Stimulated activated naive CD8-positive, alpha-beta T cell treated with anti-CD3 and anti-CD28 coated beads, Interleukin-15, amount 100 ng/mL, for 72 hours (primary cell): ENCODE data around the gene ZNF429.

ENCODE experiments used
- ATAC-seq: fragments of 150-1000 bp; cut with Tn5 transposase; 2 replicates; pipeline ENCODE4 v1.10.0; 2021; ENCODE audit warnings: mild to moderate bottlenecking, moderate library complexity
- DNase-seq, 2 donors: peaks; one replicate each; pipeline ENCODE4 v3.0.0; 2021 to 2022
- H3K27ac Mint-ChIP-seq, 2 donors: one replicate each; pipeline ENCODE4 v1.8.0; 2022; ENCODE audit warnings: mild to moderate bottlenecking in 2 of 2, mixed read lengths in 2 of 2, moderate library complexity in 2 of 2
- H3K27me3 Mint-ChIP-seq: one replicate; pipeline ENCODE4 v1.8.0; 2022; ENCODE audit warnings: mixed read lengths
- H3K4me1 Mint-ChIP-seq: one replicate; pipeline ENCODE4 v1.8.0; 2022; ENCODE audit warnings: mild to moderate bottlenecking, mixed read lengths
- H3K4me3 Mint-ChIP-seq, 2 donors: one replicate each; pipeline ENCODE4 v1.8.0; 2022; ENCODE audit warnings: mild to moderate bottlenecking in 2 of 2, mixed read lengths in 2 of 2, moderate library complexity in 1 of 2
- H3K9me3 Mint-ChIP-seq, 2 donors: one replicate each; pipeline ENCODE4 v1.8.0; 2022; ENCODE audit warnings: mixed read lengths in 2 of 2

Gene ZNF429

GRCh38 chr19:21571316-21571715 is 65.9 kb downstream of the ZNF429 start:
- no peak overlapping the region for H3K4me3 Mint-ChIP-seq
- no peak for DNase-seq
- peaks cover 14 to 20% of the 10 kb centered on the region in 2 donors for H3K9me3 Mint-ChIP-seq
- ATAC-seq: no peak
- H3K27ac Mint-ChIP-seq: no peak overlapping the region
- H3K4me1 Mint-ChIP-seq: peaks cover 29% of the 10 kb centered on the region
- H3K27me3 Mint-ChIP-seq: no peaks in the 10 kb centered on the region

- no peak overlapping the region for H3K27ac Mint-ChIP-seq
- H3K27me3 Mint-ChIP-seq: no peaks in the 10 kb centered on the region
- H3K4me3 Mint-ChIP-seq: no peak overlapping the region
- ATAC-seq (no peak), DNase-seq (no peak)
- peaks cover 14 to 22% of the 10 kb centered on the region in 2 donors for H3K9me3 Mint-ChIP-seq
- peaks cover 19% of the 10 kb centered on the region for H3K4me1 Mint-ChIP-seq
Observed at GRCh38 chr19:21574607-21575006, 69.2 kb downstream of the ZNF429 start.

DNA sequence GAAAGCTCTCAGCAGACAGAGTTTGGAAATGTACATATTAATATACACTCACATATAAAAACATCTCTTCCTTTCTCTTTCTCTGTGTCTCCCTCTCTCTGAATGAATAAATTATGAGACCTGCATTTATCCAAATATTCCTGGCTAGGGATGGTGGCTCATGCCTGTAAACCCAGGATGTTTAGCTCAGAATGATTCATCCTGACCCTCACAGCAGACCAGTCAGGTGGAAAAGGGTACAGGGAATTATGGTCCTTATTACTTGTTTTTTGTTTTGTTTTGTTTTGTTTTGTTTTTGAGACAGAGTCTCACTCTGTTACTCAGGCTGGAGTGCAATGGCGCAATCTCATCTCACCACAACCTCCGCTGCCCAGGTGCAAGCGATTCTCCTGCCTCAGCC is 71.1 kb downstream of the ZNF429 start:
- Mint-ChIP-seq H3K27me3 (no peaks in the 10 kb centered on the region), H3K9me3 (peaks cover 10 to 18% of the 10 kb centered on the region in 2 donors), H3K27ac (no peak overlapping the region), H3K4me3 (no peak overlapping the region), H3K4me1 (peaks cover 20% of the 10 kb centered on the region)
- DNase-seq (no peak), ATAC-seq (no peak)

- no peak for DNase-seq
- peaks cover 25% of the 10 kb centered on the region for H3K4me1 Mint-ChIP-seq
- ATAC-seq: no peak
- H3K4me3 Mint-ChIP-seq: peak overlapping the region in 1 of 2 donors; percentile 41
- H3K9me3 Mint-ChIP-seq: peaks cover 5 to 16% of the 10 kb centered on the region in 2 donors
- H3K27ac Mint-ChIP-seq: no peak overlapping the region
- no peaks in the 10 kb centered on the region for H3K27me3 Mint-ChIP-seq
Observed at GRCh38 chr19:21580101-21580500, 74.7 kb downstream of the ZNF429 start.

DNA sequence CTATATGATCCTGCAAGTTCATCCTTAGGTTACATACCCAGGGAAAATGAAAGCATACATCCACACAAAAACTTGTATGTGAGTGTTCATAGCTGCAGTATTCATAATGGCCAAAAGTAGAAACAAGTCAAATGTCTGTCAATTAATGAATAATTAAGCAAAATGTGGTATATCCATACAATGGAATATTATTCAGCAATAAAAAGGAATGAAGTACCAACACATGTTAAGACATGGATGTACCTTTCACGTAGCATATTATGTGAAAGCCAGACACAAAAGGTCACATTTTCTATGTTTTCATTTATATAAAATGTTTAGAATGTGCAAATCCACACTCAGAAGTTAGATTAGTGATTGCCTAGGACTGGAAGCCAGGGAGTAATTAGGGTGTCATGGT is 75.4 kb downstream of the ZNF429 start:
- H3K9me3 Mint-ChIP-seq: peaks cover 5 to 15% of the 10 kb centered on the region in 2 donors

GRCh38 chr19:21581646-21582240 is 76.3 kb downstream of the ZNF429 start:
- DNase-seq (no peak), ATAC-seq (no peak)
- H3K4me3 Mint-ChIP-seq: no peak overlapping the region
- peak overlapping the region in 1 of 2 donors; percentile 41 for H3K27ac Mint-ChIP-seq
- peaks cover 26% of the 10 kb centered on the region for H3K4me1 Mint-ChIP-seq
- H3K9me3 Mint-ChIP-seq: peaks cover 5 to 8% of the 10 kb centered on the region in 2 donors
- H3K27me3 Mint-ChIP-seq: no peaks in the 10 kb centered on the region

More for the DNA sequence above, 75.4 kb downstream of the ZNF429 start:
- no peak for DNase-seq
- Mint-ChIP-seq H3K4me3 (peak overlapping the region in 1 of 2 donors; percentile 41), H3K4me1 (peaks cover 31% of the 10 kb centered on the region), H3K27ac (no peak overlapping the region), H3K27me3 (no peaks in the 10 kb centered on the region)
- ATAC-seq: no peak

GRCh38 chr19:21584537-21584936 is 79.1 kb downstream of the ZNF429 start:
- no peak for DNase-seq
- Mint-ChIP-seq H3K4me3 (peak overlapping the region in 1 of 2 donors; percentile 5), H3K4me1 (peaks cover 39% of the 10 kb centered on the region), H3K27ac (peak overlapping the region in 1 of 2 donors; percentile 20), H3K27me3 (no peaks in the 10 kb centered on the region), H3K9me3 (peaks cover 5 to 8% of the 10 kb centered on the region in 2 donors)
- no peak for ATAC-seq

DNA sequence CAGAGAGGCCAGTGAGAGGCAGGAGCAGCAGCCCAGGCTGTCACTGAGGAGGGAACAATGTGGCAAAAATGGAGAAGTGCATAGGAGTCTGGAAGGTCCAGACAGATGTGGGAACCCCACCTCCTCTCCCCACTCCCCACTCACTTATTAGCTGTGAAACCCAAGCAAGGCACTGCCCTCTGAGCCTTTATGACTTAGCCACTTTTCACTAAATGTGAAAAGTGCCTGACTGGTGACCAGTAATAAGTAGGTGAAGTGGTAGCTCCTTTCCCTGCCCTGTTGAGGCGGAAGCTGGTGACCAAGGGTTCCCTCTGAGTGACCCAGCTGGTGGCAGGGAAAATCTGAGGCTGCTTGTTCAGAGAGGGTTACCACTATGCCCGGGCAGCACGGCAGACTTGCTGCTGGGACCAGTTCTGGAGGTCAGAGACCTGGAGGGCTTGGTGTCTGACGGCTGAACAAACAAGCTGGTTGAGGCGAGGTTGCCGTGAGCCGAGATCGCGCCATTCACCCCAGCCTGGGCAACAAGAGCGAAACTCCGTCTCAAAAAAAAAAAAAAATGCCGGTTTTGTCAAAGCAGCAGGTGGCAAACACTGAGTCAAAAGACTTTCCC is 80.0 kb downstream of the ZNF429 start:
- peaks cover 39% of the 10 kb centered on the region for H3K4me1 Mint-ChIP-seq
- H3K27me3 Mint-ChIP-seq: no peaks in the 10 kb centered on the region
- no peak for DNase-seq
- H3K9me3 Mint-ChIP-seq: peaks cover 5 to 8% of the 10 kb centered on the region in 2 donors
- H3K27ac Mint-ChIP-seq: peak overlapping the region in 1 of 2 donors; percentile 48
- peak overlapping the region; percentile 71 to 72 for H3K4me3 Mint-ChIP-seq
- ATAC-seq: no peak

DNA sequence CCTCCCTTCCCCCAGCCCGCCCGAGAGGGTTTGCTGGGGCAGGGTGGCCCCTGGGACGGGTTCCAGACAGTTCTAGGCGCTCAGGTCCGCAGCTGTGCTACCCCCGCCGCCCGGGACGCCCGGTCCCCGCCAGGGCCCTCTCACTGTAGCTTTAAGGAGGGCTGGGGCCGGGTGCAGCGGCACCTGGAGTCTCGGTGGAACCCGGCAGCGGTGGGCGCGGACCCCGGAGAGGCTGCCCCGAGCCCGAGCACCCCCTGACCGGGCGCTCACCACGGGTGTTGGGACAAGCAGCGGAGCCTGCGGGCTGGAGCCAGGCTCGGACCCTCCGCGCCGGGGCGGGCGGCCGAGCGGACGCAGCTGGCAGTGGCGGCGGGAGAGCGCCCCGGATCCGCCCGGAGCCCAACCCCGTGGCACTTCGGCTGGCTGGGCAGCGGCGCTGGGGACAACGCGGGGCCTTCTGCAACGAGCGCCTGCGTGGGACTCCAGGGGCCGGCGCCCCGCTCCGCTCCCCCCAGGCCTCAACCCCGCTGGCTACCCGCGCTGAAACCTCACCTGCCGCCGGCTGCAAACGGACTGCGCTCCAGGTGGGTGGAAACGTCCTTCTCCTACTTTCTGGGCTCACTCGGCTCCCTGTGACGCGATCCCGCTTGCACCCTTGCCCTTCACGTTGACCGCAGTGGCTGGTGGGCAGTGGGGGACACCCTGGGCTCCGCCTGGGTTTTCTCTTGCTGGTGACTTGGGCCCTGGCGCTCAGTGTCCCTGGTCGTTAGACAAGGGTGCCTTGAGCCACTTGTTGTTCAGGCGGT is 81.1 kb downstream of the ZNF429 start:
- ATAC-seq: peak; percentile 90
- Mint-ChIP-seq H3K4me1 (peaks cover 37% of the 10 kb centered on the region), H3K4me3 (peak overlapping the region; percentile 89 to 92), H3K27me3 (no peaks in the 10 kb centered on the region), H3K27ac (peak overlapping the region in 1 of 2 donors; percentile 87), H3K9me3 (peaks cover 4% of the 10 kb centered on the region in 2 donors)
- peak; percentile 58 for DNase-seq

- ATAC-seq: peak; percentile 3
- Mint-ChIP-seq H3K4me1 (peaks cover 37% of the 10 kb centered on the region), H3K9me3 (no peaks in the 10 kb centered on the region), H3K4me3 (peak overlapping the region; percentile 89 to 92), H3K27me3 (no peaks in the 10 kb centered on the region), H3K27ac (peak overlapping the region in 1 of 2 donors; percentile 87)
- DNase-seq: no peak
Observed at GRCh38 chr19:21587117-21587461, 81.7 kb downstream of the ZNF429 start.

GRCh38 chr19:21587549-21587948 is 82.1 kb downstream of the ZNF429 start:
- DNase-seq (no peak), ATAC-seq (no peak)
- Mint-ChIP-seq H3K27me3 (no peaks in the 10 kb centered on the region), H3K27ac (peak overlapping the region in 1 of 2 donors; percentile 9), H3K9me3 (no peaks in the 10 kb centered on the region), H3K4me3 (peak overlapping the region; percentile 18 to 92), H3K4me1 (peaks cover 35% of the 10 kb centered on the region)

- Mint-ChIP-seq H3K27ac (no peak overlapping the region), H3K4me3 (peak overlapping the region in 1 of 2 donors; percentile 18), H3K9me3 (no peaks in the 10 kb centered on the region), H3K27me3 (no peaks in the 10 kb centered on the region), H3K4me1 (peaks cover 35% of the 10 kb centered on the region)
- ATAC-seq: no peak
- DNase-seq: no peak
Observed at GRCh38 chr19:21588065-21588601, 82.7 kb downstream of the ZNF429 start.

- Mint-ChIP-seq H3K27me3 (no peaks in the 10 kb centered on the region), H3K4me3 (no peak overlapping the region), H3K4me1 (peaks cover 20% of the 10 kb centered on the region), H3K9me3 (no peaks in the 10 kb centered on the region), H3K27ac (peak overlapping the region in 1 of 2 donors; percentile 49)
- DNase-seq (no peak), ATAC-seq (no peak)
Observed at GRCh38 chr19:21590867-21591266, 85.5 kb downstream of the ZNF429 start.

- no peak overlapping the region for H3K27ac Mint-ChIP-seq
- DNase-seq: no peak
- no peak overlapping the region for H3K4me3 Mint-ChIP-seq
- no peaks in the 10 kb centered on the region for H3K9me3 Mint-ChIP-seq
- H3K27me3 Mint-ChIP-seq: no peaks in the 10 kb centered on the region
- H3K4me1 Mint-ChIP-seq: peaks cover 6% of the 10 kb centered on the region
- no peak for ATAC-seq
Observed at GRCh38 chr19:21593008-21593481, 87.6 kb downstream of the ZNF429 start.

DNA sequence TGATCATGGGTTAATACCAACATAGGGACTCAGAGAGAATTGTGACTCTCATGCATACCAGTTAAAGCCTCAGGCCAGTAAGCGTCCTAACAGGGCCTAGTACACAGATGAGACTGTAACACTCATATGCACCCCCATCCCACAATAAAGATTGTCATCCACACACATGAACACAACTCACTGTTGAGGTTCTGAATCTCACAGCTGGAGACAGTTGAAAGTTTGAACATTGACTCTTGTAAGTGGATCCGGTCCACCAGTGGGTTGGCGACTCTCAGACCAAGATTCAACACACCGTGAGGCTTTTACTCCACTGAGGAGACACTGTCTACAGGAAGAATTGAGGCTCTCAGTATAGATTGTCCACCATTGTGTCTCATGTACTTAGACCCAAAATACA is 88.1 kb downstream of the ZNF429 start:
- Mint-ChIP-seq H3K4me3 (no peak overlapping the region), H3K27me3 (no peaks in the 10 kb centered on the region), H3K4me1 (peaks cover 6% of the 10 kb centered on the region), H3K9me3 (no peaks in the 10 kb centered on the region), H3K27ac (no peak overlapping the region)
- ATAC-seq (no peak), DNase-seq (no peak)
